Type B pancreatic cell (in vitro differentiated cells): Measurements from ENCODE around the gene TCEANC2. TPM values are rescaled to one million over a fixed set of nuclear protein-coding genes. Genes with fewer than 3 reads are reported as not detected.
"Not testable (repeated sequence)": the region's sequence is repeated elsewhere in the genome, so short reads cannot be mapped to it uniquely, and the experiment has no call there.

Experiments used
- DNase-seq: peaks from one replicate; pipeline ENCODE4 v3.0.0; 2021; ENCODE audit warnings: mixed read lengths; ENCODE audit not compliant: unreplicated experiment; ENCODE audit errors: extremely low spot score
- H3K27ac Mint-ChIP-seq: 2 replicates; pipeline ENCODE4 v1.8.0; 2021; ENCODE audit warnings: mild to moderate bottlenecking, mixed read lengths
- H3K27me3 Mint-ChIP-seq: 2 replicates; pipeline ENCODE4 v1.8.0; 2021; ENCODE audit warnings: mixed read lengths
- H3K36me3 Mint-ChIP-seq: 2 replicates; pipeline ENCODE4 v1.8.0; 2021; ENCODE audit warnings: mixed read lengths
- H3K4me1 Mint-ChIP-seq: one replicate; pipeline ENCODE4 v1.8.0; 2021; ENCODE audit warnings: mixed read lengths; ENCODE audit not compliant: unreplicated experiment
- H3K4me3 Mint-ChIP-seq: 2 replicates; pipeline ENCODE4 v1.8.0; 2021; ENCODE audit warnings: mild to moderate bottlenecking, mixed read lengths
- H3K9me3 Mint-ChIP-seq: 2 replicates; pipeline ENCODE4 v1.8.0; 2021; ENCODE audit warnings: mixed read lengths
- CTCF ChIP-seq: fragments of 200-600 bp; sonication (generic); conservative IDR thresholded peaks from 2 replicates; pipeline ENCODE4 v1.5.0; 2021; ENCODE audit warnings: antibody characterized with exemption, mild to moderate bottlenecking
- total RNA-seq: library from RNA; stranded (reverse); gene quantifications from 2 replicates; pipeline ENCODE4 v1.2.1, GENCODE V29; 2021; ENCODE audit warnings: low replicate concordance

TCEANC2 gene
- total RNA-seq, 1 donor from 2014 or later = 7.6 TPM

DNA sequence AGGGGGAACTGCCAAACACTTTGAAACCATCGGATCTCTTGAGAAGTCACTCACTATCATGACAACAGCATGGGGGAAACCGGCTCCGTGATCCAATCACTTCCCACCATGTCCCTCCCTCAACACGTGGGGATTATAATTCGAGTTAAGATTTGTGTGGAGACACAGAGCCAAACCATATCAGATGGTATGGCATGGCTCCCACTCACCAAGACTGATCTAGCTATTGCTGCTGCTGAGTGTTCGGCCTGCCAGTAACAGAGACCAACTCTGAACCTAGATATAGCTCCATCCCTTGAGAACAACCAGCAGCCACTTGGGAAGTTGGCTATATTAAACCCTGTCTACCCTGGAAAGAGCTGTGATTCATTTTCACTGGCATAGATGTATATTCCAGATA is 50.0 kb downstream of the TCEANC2 start:
- Mint-ChIP-seq H3K9me3 (no peaks in the 10 kb centered on the region), H3K4me1 (no peaks in the 10 kb centered on the region), H3K4me3 (no peak overlapping the region), H3K27ac (no peak overlapping the region), H3K36me3 (peaks cover 8% of the 10 kb centered on the region), H3K27me3 (no peaks in the 10 kb centered on the region)
- TF ChIP-seq CTCF = no peak
- DNase-seq = no peak

GRCh38 chr1:54104613-54105012 is 51.2 kb downstream of the TCEANC2 start:
- H3K36me3 Mint-ChIP-seq, H3K4me3 Mint-ChIP-seq, H3K27me3 Mint-ChIP-seq, DNase-seq, H3K4me1 Mint-ChIP-seq, H3K27ac Mint-ChIP-seq, H3K9me3 Mint-ChIP-seq: not testable (repeated sequence)

DNA sequence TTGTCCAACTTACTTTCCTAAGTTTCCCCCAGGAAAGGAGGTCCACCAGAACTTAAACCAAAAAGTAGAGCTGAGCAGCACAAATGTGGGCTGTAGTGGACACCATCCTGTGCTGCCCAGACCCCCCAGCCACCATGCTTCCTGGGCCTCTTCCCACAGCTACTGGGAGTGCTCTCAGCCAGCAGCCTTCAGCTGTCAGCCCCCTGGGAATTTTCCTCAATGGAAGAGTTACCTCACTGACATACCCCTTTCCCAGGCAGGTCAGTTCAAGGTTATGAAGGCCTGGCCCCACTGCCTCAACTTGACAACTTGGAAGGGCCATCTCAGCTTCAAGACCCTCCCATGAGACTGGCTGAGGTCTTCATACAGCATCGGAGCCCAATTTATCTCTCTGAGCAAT is 51.7 kb downstream of the TCEANC2 start:
- no peaks in the 10 kb centered on the region for H3K27me3 Mint-ChIP-seq
- DNase-seq = no peak
- no peak overlapping the region for H3K4me3 Mint-ChIP-seq
- peaks cover 8% of the 10 kb centered on the region for H3K36me3 Mint-ChIP-seq
- no peak for TF ChIP-seq CTCF
- no peaks in the 10 kb centered on the region for H3K4me1 Mint-ChIP-seq
- H3K27ac Mint-ChIP-seq = no peak overlapping the region
- no peaks in the 10 kb centered on the region for H3K9me3 Mint-ChIP-seq

- no peak for TF ChIP-seq CTCF
- Mint-ChIP-seq H3K4me3 (no peak overlapping the region), H3K27me3 (no peaks in the 10 kb centered on the region), H3K36me3 (peaks cover 8% of the 10 kb centered on the region), H3K4me1 (no peaks in the 10 kb centered on the region), H3K9me3 (no peaks in the 10 kb centered on the region), H3K27ac (no peak overlapping the region)
- DNase-seq = no peak
Observed at GRCh38 chr1:54105736-54106269, 52.4 kb downstream of the TCEANC2 start.

- no peaks in the 10 kb centered on the region for H3K4me1 Mint-ChIP-seq
- H3K27ac Mint-ChIP-seq = no peak overlapping the region
- DNase-seq = no peak
Observed at GRCh38 chr1:54107131-54107530, 53.7 kb downstream of the TCEANC2 start.

GRCh38 chr1:54108156-54108555 is 54.7 kb downstream of the TCEANC2 start:
- TF ChIP-seq CTCF = no peak
- Mint-ChIP-seq H3K27me3 (no peaks in the 10 kb centered on the region), H3K27ac (no peak overlapping the region), H3K4me1 (no peaks in the 10 kb centered on the region), H3K4me3 (no peak overlapping the region), H3K9me3 (no peaks in the 10 kb centered on the region), H3K36me3 (no peaks in the 10 kb centered on the region)
- DNase-seq = no peak

More at GRCh38 chr1:54107131-54107530, 53.7 kb downstream of the TCEANC2 start:
- Mint-ChIP-seq H3K27me3 (no peaks in the 10 kb centered on the region), H3K4me3 (no peak overlapping the region), H3K36me3 (peaks cover 8% of the 10 kb centered on the region), H3K9me3 (no peaks in the 10 kb centered on the region)
- TF ChIP-seq CTCF = peak; percentile 31
